Neural progenitor cell (in vitro differentiated cells): ENCODE data around the gene CCDC66.

Experiments
- EZH2phosphoT487 ChIP-seq: fragments of 200-600 bp; sonication (generic); IDR thresholded peaks from 2 replicates; pipeline ENCODE4 v1.6.1; 2017; ENCODE audit warnings: antibody characterized with exemption
- TF ChIP-seq, protein P1 (sequence below): fragments of 200-600 bp; sonication (generic); IDR thresholded peaks from 2 replicates; pipeline ENCODE4 v1.5.1; 2017; ENCODE audit warnings: antibody characterized with exemption, mild to moderate bottlenecking

DNA sequence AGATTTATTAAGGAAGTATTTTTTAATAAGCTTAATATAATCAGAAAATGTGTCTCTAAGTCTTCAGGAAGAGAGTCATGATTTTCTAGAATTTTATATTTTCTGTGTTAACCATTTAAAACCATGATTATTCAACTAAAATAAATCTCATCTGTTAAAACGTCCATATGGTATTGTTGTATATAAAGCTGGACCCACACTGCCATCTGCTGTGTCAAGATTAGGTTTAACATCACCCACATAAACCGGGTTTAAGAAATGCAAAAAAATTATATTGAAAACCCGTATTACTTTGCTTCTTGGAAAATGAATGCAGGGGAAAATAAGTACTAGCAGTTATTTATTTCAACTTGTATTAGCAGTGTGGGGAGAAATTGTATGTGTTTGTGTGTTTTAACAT, 9.5 kb upstream of the CCDC66 start:
- TF ChIP-seq, protein P1, sequence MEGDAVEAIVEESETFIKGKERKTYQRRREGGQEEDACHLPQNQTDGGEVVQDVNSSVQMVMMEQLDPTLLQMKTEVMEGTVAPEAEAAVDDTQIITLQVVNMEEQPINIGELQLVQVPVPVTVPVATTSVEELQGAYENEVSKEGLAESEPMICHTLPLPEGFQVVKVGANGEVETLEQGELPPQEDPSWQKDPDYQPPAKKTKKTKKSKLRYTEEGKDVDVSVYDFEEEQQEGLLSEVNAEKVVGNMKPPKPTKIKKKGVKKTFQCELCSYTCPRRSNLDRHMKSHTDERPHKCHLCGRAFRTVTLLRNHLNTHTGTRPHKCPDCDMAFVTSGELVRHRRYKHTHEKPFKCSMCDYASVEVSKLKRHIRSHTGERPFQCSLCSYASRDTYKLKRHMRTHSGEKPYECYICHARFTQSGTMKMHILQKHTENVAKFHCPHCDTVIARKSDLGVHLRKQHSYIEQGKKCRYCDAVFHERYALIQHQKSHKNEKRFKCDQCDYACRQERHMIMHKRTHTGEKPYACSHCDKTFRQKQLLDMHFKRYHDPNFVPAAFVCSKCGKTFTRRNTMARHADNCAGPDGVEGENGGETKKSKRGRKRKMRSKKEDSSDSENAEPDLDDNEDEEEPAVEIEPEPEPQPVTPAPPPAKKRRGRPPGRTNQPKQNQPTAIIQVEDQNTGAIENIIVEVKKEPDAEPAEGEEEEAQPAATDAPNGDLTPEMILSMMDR: peak; percentile 15
- no peak for TF ChIP-seq EZH2phosphoT487
